ENCODE results near the gene SPATA12.
"Not testable (repeated sequence)": the region's sequence is repeated elsewhere in the genome, so short reads cannot be mapped to it uniquely, and the experiment has no call there.

The SPATA12 gene

DNA sequence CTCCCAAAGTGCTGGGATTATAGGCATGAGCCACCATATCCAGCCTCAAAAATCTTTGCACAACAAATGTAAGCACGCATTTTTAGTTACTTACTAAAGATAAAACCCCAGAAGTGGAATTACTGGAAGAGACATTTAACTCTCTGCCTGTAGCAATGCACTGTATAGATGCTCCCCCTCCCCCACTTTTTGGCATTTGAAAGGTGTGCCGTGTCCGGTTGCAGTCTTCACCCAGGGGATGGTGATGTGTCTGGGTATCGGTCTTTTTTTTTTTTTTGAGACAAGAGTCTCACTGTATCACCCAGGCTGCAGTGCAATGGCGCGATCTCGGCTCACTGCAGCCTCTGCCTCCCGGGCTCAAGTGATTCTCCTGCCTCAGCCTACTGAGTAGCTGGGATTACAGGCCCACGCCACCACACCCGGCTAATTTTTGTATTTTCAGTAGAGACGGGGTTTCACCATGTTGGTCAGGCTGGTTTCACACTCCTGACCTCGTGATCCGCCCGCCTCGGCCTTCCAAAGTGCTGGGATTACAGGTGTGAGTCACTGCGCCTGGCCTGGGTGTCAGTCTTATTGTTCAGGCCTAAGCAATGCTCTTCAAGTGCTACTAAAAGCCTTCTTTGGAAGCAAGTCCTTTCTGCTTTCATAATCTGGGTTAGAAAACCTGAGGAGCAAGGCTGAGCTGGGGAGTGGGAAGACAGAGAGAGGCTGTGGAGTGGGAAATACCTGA is 23.0 kb downstream of the SPATA12 start:
- not testable (repeated sequence) for DNase-seq (ENCODE audit: low read depth)

DNA sequence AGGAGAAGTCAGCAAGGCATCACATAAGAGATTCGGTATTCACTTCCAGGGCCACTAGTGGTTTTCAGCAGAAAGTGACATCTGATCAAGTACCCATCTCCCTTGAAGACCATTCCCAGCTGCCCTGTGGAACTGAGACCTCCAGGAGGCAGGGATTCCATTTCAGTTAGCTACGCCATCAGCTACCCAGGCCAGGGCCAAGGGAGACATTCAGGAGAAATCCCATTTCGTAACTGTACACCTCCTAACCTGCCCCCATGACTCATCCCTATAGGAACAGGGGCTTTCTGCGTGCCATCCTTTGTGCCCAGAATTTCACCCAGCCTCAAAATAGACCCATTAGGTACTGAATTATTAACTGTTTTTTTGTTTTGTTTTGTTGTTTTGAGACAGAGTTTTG is 24.7 kb downstream of the SPATA12 start:
- no peak for DNase-seq (ENCODE audit: low read depth)

DNA sequence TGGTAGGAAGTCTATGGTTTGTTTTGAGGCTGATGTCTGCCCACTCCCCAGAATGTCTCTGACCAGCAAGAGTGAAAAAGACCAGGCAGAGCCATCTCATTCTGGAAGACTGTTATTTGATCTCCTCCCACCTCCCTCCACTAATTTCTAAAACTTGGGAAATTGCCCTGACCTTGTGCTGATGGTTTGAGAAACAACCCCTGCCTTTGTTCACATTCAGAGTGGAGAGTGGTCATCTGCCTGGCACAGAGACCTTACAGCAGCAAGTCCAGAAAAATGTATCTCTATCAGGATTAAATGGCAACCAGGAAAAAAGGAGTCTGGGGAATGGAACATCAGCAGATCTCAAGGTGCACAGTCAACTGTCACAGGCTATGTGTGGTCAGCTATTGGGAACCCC is 25.7 kb downstream of the SPATA12 start:
- no peak for DNase-seq (ENCODE audit: low read depth)

DNA sequence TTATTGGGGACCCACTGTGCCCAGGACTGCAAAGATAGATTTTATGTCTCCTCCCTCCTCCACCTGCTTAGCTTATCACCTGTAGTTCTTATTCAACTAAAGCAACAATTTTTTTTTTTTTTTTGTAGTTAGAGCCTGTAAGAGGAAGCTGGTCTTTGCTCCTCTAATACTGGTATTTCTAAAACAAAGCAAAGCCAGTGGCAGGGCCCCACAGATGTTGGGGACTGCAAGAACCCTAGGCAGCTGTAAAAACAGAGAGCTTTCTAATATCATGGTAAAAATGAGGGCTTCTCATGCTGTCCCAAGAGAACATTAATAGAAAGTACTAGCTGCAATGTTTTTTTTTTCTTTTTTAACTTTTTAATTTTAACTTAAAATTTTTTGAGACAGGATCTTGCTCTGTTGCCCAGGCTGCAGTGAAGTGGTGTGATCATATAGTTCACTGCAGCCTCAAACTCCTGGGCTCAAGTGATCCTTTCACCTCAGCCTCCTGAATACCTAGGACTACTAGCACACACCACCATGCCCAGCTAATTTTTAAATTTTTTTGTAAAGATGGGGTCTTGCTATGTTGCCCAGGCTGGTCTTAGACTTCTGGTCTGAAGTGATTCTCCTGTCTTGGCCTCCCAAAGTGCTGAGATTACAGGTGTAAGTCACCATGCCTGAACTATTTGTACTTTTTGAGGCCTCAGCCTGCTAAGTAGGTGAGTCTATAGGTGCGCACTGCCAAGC is 27.1 kb downstream of the SPATA12 start:
- DNase-seq (ENCODE audit: low read depth): no peak

DNA sequence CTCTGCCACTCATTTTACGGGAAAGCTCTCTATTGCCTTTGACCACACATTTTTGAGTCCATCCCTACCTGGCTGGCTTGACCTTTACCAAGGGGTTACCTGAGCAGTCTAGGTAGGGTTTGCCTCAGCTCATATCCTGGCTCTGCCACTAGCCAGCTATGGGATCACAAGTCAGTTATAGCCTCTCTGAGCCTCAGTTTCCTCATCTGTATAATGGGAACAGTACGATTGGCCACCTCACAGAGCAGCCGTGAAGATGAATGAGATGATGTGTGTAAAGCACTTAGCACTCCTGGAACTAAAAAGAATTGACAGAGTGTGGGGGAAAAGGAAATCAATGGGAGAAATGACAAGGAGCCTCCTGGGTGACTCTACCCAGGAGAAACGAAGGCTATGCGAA is 28.0 kb downstream of the SPATA12 start:
- no peak for DNase-seq (ENCODE audit: low read depth)

DNA sequence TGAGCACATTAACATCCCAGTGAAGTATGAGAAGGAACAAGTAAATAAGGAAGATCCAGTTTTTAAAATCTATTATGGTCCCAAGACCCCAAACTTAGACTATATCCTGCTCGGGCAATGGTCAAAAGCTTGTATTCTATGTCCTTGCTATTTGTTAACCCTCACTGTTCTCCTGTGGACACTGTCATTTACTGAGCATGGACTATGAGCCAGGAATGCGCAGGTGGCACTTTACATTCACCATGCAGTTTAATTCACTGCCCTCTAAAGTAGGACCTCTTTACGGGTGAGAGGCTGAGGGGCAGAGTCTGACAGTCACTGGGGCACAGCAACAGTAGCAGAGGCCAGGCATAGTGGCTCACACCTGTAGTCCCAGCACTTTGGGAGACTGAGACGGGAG is 28.6 kb downstream of the SPATA12 start:
- DNase-seq (ENCODE audit: low read depth): no peak

DNA sequence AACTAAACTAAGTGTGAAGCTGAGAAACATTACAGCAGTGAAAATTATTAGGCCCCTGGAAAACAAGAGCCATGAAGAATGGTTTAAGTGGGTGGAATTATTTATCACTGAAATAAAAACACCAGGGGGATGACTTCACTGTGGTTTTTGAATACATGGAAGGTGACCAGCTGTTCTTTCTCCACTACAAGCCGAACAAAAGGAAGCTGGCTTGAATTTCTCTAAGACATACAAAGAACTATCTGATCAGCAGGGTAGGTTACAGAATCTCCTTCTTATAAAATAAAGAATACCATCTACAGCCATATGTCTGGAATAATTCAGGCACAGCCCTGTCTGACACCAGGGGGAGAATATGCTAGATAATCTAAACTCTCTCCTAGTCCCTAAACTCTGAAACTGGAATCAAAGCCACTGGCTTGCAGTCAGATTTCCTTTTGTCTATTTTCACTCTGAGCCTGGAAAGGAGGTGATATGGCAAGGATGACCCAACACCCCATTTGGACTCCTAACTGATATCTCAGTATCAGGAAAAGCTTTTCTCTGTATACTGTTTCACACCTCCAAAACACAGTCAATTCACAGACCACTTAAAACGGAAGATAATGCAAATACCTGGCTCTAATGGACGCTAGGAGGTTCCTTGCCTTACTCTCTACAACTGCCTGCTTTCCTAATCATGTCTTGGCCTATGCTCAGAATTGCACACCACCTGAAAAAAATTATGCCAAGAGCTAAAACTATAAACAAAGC is 31.2 kb downstream of the SPATA12 start:
- DNase-seq (ENCODE audit: low read depth): no peak

DNA sequence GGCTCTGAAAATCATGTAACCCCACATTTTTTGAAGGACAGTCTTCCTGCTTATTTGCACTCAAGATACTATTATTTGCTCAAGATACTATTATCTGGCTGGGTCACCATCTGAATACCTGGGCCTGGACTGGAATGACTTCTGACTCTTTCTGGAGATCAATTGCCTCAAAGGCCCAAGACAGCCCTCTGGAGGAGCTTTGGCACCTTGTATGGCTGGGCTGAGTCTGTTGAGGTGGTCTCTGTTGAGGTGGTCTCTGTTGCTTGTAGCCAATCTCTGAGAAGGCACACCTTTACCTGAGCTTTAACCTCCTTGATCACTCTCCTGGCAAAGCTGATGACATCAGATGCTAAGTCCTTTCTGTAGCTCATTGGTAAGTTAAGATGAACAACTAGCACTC is 33.0 kb downstream of the SPATA12 start:
- no peak for DNase-seq (ENCODE audit: low read depth)

DNA sequence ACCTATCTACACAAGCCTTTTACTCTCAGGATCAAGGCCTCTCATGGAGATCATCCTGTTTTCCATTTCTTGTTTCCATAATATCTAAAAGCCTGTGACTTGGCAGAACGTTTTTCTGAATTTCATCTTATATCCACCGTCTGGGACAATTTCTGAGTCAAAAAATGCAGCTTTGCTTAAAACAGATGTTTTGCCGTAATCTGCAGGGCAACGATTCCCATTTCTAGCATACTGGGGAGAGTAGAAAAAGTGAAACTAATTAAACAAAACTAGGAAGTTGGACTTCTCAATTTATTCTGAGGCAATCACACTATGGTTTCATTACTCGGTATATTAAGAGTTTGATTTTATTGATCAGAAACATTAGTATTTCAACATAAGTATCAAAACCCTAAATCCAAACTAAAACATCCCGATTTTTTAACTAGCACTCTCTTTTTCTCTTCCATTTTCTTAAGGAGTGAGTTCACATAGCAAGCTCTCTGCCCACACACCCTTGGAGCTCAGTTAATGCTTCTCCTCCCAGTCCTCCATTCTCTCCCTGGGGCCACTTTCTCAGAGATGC is 33.6 kb downstream of the SPATA12 start:
- DNase-seq (ENCODE audit: low read depth): no peak

DNA sequence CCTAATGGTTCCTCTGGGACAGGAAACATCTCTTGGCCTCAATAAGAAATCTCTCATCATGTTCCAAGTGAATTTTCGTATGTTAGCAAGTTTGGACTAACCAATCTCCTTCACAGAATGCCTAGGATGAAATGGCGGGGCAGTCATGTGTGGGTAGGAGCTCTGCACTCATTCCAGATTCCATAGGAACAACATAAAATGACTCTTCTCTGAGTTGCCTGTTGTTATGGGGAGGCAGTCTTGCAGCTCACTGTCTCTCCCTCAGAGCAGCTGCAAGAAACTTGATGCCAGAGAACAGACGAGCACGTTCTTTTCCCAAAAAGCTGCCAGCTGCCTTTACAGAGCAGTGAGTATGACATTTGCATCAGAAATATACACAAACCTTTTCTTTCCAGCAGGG is 34.1 kb downstream of the SPATA12 start:
- DNase-seq (ENCODE audit: low read depth): no peak

DNA sequence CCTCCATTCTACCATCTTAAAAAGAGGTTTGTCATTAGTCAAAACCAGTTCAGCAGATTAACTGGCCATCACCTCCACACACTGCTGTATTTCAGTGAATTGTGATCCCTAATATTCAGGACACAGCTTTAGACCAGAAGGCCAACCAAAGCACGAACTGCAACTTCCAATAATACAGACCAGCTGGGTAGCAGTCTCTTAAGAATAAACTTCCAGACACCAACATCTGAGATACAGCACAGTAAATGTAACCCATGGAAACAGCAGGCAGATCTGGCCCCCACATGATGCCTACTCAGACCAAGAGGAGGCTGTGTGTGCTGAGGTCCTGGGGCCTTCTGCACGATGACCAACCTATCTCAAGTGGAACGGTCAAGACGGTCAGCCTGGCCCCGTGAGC is 34.9 kb downstream of the SPATA12 start:
- no peak for DNase-seq (ENCODE audit: low read depth)

DNA sequence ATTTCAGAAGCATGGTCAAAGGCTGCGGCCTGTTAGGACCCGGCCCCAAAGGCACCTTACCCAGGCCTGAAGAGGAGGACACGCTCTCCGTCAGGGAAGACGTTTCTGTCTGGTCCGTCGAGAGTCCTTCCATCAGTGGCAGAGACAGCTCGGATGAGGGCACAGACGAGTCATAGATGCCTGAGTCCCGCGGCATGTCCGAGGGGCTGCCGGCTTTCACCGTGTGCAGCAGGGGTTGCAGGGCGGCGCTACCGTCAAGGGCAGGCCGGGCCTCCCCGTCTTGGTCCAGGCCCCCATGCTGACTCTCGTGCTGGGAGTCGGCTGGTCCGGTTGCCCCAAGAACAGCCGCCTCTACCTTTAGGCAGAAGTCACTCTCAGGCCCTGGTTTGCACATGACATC is 37.1 kb downstream of the SPATA12 start:
- no peak for DNase-seq (ENCODE audit: low read depth)

DNA sequence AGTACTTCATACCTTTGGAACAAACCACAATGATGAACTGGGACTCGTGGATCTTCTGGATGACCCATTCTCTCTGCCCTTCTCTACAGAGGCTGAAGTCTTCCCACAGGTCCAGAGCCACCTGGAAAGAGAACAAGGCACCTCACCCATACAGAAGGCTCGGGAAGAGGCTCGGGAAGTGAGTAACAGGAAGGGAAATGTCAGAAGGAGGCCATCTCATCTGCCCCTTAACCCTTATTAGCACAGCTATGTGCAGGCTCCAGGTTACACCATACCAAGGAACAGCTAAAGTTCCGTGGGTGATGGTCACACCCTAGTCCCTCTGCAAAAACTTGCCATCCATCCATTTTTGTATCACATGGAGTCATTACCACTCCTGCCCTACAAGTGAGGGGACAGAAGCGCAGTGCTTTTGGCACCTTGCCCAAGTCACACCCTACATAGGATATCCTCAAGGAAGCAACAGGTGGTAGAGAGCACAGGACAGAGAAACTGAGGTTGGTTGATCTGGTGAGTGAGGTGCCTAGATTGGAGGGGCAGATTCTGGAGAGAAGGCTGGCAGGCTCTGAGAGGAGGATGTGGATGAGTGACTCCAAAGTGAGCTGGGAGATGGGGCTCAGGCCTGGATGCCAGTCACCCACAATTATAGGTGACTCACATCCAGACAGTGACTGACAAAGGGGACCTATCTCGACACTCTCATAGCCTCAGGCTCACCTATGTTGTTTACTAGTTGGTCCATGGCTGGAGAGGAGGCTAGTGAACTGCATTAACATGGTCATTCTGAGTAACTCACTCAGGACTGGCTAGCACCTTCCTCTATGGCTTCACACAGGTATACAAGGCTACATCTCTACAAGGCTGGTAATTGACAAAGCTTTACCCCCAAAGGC is 38.2 kb downstream of the SPATA12 start:
- no peak for DNase-seq (ENCODE audit: low read depth)

DNA sequence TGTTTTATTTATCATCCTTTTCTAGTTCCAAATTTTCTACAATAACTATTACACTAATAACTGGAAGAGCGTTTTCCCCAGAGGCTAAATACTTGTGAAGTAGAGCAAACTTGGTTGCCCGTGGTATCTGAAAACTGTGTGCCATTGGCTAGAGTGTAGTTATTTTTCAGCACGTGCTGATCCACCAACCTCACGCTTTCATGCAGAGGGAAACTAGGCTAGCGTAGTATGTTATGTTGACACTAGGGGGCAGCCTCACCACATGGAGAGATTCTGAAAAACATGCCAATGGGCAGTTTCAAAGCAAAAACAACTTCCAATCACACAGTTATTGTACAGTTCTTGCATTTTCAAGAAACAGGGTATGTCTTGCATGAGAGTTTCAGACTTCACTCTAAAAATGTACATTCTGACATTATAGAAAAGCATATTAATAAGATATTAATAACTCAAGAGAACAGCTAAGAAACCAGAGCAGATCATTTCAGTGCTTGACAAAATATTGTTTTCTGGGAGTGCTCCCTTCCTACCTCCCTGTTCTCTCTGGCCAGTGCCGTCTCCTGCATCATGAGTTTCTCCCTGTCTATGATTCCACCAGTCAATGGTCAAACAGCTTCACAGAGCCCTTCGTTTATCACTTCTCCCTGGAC is 39.7 kb downstream of the SPATA12 start:
- DNase-seq (ENCODE audit: low read depth): no peak

DNA sequence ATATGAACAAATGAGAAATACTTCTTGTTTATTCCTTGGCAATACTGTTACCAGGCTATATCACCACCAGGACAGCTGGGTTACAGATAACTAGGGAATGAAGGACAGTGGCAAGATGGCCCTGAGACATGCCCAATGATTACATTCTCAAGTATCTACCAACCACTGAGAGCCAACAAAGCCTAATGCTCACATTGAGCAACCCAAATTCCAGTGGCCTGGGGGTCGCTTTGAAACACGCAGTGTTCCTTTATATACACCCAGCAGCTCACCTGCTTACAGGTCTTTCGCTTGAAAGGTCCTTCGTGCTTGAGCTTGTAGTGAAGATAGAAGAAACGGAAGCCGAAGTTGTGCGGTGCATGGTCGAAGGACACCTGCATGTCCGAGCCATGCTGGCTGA is 45.1 kb downstream of the SPATA12 start:
- DNase-seq (ENCODE audit: low read depth): no peak

DNA sequence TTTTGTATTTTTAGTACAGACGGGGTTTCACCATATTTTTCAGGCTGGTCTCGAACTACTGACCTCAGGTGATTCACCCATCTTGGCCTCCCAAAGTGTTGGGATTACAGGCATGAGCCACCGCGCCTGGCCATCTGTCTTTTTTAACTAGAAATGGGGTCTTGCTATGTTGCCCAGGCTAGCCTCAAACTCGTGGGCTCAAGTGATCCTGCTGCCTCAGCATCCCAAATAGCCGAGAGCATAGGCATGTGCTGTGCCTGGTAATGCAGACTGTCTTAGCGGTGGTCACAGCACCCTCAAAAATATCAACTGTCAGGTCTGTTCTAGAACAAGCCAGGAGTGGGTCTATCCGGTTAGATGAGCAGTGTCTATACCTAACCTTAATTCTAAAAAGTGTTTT is 48.2 kb downstream of the SPATA12 start:
- no peak for DNase-seq (ENCODE audit: low read depth)

DNA sequence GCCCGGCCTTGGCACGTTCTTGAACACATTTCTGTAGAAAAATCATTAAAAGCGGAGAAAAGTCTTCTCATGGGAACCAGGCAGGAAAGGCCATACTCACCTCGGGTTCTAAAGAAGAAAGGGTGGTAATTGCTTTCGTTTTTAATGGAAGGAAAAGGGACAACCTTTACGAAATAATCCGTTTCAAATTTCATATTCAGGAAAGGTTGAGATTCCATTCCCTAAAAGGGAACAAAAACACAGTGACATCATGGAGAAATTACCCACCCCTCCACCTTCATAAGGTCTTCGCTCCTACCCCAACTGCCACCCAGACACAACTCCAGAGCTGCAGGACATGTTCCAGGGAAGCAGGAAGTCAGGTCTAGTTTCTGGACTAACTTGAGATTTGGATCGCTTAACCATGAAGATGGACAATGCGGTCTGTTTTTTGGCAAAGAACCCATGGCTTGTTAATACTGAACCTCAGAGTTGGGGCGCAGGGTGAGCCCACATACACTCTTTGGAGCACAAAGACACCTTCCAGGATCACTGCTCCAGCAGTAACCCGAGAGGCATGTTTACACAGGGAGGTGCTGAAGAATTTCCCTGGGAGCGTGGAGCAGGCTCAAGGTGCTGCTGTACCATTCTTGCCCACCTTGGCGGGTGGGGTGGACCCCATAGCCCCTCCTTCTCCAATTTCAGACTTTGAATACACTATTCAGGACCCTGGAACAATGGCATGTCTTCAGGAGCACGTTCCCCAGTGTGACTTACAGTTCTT is 49.2 kb downstream of the SPATA12 start:
- no peak for DNase-seq (ENCODE audit: low read depth)

DNA sequence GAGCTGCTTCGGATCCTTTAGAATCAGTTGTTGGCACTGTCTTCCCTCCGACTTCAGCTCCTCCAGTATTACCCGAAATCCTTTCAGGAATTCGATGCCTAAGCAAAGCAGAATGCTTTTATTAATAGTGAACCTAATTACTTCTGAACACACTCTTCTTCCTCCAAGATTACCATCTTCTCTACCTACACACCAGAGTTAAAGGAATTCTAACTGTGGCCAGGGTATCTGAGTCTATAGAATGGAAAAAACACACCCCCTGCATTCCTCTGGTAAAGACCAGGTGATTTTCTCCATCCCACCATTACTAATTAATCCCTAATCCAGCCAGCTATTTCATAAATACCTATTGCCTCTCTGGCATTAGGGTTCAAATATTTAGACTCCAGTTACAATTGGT is 49.8 kb downstream of the SPATA12 start:
- no peak for DNase-seq (ENCODE audit: low read depth)

DNA sequence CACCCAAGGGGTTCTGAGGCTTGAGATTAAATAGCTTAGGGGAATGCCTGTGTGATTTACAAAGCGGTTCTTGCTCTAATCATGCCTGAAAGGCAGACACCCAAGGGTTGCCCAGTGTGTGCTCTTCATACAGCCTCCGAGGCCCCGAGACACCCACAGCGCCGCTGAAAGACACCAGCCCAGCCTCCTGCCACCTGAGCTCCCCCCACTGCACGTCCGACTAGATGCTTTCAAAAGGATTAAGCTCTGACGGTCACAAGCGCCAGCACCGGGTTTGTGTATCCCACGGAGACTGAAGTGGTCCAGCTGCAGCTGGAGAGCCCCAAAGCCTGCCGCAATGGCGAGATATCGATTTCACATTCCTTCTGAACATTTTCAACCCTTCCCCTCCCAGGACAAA is 50.3 kb downstream of the SPATA12 start:
- DNase-seq (ENCODE audit: low read depth): no peak

DNA sequence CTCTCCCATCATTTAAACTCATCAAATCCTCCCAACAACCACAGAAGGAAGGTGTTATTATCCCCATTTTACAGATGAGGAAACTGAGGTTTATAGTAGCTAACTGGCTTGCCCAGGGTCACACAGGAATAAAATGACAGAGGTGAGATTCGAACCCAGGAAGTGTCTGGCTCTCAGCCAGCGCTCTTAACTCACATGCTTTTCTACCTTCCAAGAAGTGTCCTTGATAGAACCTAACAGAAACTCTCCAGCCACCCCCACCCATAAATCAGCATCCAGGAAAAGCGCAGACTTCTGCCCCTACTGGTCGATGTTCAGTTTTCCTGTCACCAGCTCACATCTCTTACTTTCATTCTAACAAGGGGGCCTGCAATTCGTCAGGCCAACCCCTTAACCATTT is 51.7 kb downstream of the SPATA12 start:
- no peak for DNase-seq (ENCODE audit: low read depth)

DNA sequence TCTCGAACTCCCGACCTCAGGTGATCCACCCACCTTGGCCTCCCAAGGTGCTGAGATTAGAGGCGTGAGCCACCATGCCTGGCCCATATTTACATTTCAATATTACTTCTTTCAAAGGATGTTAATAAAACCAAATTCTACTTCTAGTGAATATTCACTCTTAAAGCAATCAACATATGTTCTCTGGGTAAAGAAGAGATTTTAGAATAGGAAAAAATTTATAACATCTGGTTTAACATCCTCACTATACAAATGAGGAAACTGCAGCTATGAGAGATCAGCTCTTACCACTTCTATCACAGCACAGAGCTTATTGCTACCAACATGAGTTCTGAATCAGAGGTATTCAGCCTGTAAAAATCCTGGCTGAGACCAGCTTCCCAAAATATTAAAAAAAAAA is 56.0 kb downstream of the SPATA12 start:
- DNase-seq (ENCODE audit: low read depth): no peak
